Stimulated activated naive CD4-positive, alpha-beta T cell treated with Interleukin-2 at 50 U/mL for 16 hours (primary cell): ENCODE results near the gene RETREG1.
"Not testable (repeated sequence)": the region's sequence is repeated elsewhere in the genome, so short reads cannot be mapped to it uniquely, and the experiment has no call there.

Experiments
- DNase-seq: peaks from one replicate; lab custom pipeline; 2025; lab: John Stamatoyannopoulos, UW

The RETREG1 gene

GRCh38 chr5:16484081-16484480, 132.7 kb downstream of the RETREG1 start:
- no peak for DNase-seq

DNA sequence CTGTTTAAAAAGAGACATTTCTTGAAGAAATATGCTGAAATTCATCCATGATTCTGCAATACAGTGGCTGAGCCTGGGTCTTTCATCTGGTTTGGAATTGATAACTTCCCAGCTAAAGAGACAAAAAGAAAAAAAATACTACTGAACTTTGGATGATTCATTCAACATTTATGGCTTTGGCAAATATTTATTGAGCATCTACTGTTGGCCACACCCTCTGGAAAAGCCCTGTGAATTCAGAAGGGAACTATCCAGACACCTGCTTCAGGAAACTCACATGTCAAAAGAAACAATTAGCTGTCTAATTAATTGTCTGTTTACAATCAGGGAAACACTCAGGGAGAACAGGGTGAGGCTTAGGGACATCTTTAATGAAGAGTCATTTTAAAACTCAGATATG, 133.4 kb downstream of the RETREG1 start:
- no peak for DNase-seq

DNA sequence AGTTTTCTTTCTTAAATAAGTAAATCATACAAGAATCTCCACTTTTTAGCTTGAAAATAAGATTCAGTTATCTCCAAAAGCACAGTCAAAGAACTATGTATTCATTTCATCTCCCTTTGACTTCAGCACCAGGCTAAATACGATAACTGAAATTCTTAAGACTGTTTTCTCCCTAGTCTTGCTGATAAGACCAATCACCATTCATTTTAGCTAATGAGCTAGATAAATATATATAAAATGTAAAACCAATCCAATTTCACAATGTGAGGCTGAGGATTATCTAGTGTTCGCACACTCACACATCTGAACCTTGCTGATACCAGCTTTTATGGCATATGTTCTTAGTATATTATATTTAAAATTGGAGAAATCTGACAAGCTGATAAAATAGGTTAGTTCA, 133.9 kb downstream of the RETREG1 start:
- DNase-seq, result no peak

DNA sequence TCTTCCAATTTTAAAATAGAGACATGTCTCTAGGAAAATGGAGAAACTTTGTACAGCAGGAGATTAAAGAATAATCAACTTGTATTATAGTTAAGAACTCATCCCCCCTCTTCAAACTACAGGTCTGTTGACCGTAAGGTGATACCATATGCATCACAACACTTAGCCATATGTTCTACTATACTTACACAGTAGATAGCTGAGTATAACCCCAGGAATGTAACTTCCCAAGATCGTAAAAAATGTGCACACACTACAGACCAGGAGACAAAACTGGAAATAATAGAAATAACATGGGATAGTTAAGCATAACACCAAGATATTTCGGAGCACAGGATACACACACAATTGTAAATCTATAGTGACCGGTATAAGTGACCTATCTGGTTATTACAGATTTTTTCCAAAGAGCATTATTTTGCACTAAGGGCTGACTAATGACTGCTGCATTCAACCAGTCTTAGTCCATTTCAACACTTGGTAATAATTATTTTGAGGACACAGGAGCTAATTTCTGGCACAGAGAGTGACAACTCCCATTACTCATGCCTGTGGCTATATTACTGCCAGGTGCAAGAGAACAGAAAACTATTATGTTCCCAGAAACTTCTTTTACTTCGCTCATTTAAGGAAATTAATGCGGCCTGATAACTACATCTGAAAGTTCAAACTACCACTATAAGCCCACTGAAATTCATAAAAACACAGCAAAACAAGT, 135.8 kb downstream of the RETREG1 start:
- no peak for DNase-seq

DNA sequence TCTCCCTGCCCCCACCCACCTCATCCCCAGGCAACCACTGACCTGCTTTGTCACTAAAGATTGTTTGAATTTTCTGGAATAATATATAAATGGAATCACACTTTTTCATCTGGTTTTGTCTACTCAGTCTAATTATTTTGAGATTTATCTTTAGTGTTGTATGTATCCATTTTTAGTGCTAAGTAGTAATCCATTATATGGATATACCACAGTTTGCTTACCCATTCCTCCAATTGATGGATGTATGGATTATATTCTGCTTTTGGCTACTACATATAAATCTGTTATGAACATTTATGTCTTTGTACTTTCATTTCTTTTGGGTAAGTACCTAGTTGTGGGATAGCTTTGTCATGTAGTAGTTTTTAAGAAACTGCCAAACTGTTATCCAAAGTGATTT, 136.7 kb downstream of the RETREG1 start:
- no peak for DNase-seq

DNA sequence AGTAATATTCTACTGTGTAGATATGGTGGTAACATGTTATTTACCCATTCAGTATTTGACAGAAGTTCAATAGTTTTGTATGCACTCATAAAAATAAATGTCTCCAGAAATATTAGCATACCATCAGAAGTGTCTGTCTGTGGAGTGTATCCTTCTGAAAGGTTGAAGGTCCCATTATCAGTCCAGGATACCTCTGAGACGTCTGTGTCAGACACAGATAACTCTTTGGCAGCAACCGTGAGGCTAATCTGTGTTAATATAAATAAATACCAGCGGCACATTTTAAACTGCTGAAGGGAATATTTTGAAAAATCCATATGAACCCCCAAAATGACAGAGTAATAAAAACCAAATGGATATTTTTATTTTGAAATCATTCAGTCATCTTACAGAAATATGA, 139.3 kb downstream of the RETREG1 start:
- DNase-seq, result no peak

DNA sequence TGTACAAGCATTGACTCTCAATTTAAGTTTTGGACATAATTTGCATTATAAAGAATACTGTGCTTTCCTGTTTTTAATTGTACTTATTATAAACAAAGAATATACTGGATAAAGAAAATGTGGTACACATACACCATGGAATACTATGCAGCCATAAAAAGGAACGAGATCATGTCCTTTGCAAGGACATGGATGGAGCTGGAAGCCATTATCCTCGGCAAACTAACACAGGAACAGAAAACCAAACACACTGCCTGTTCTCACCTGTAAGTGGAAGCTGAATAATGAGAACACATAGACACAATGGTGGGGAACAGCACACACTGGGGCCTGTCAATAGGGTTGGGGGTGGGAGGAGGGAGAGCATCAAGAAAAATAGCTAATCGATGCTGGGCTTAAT, 140.4 kb downstream of the RETREG1 start:
- not testable (repeated sequence) for DNase-seq

GRCh38 chr5:16471387-16471786, 145.4 kb downstream of the RETREG1 start:
- no peak for DNase-seq

GRCh38 chr5:16467363-16468219, 149.2 kb downstream of the RETREG1 start:
- no peak for DNase-seq

GRCh38 chr5:16465544-16466432, 151.0 kb downstream of the RETREG1 start, which contains the start of gene ZNF622:
Gene ZNF622 (minus strand): TSS chr5:16465800. CDS start chr5:16465665, 135 bp downstream.
- DNase-seq, result peak; percentile 88

DNA sequence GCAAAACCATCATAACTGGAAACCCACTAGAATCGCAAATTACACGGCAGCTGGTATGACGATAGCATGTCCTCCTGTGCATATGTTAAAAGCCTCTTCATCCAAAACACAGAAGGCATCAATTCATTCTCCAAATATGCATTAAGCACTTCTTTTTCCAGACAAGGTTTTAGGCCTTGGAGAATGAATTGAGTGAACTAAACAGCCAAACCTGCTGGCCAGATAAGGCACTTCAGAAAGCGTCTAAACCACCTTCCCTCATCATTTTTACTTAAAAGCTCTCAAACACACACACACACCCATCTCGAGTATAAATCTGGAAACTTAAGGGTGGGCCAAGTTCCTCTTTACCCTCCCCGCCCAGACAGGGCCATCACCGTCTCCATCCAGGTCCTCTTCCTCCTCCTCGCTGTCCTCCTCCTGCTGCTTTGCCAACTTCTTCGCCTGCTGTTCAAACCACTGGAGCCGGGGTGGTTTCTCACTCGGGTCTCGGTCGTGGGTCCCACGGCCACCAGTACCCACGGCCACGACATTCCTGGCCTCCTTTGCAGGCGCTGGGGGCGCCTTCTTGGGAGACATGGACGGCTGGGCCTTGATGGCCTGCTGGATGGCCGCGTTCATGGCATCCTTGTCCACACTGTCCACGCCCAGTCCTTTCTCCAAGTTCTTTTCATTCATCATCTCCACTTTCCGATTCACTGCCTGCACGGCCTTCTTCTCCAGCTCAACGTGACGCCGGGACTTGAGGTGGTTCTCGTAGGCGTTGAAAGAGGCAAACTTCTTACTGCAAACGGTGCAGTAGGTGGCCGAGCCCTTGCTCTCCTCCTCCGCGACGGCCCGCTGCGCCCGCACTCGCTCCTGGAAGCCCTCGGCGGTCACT, 151.9 kb downstream of the RETREG1 start:
- no peak for DNase-seq

GRCh38 chr5:16464231-16464630, 152.6 kb downstream of the RETREG1 start:
- no peak for DNase-seq

GRCh38 chr5:16461782-16462181, 155.0 kb downstream of the RETREG1 start:
- DNase-seq, result no peak

- no peak for DNase-seq
Observed at GRCh38 chr5:16461026-16461425, 155.8 kb downstream of the RETREG1 start.

DNA sequence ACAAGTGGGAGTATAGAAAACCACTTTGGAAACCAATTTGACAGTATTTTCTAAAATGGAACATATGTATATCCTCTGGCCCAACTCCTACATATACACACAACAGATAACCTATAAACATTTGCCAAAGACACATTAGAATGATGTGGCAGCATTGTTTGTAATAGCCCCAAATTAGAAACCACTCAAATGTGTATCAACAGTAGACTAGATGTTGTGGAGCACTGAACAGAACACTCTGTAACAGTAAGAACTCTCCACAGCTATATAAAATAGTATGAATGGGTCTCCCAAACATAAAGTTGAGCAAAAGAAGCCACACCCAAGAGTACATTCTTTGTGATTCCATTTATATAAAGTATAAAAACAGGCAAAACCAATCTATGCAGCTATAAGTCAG, 157.3 kb downstream of the RETREG1 start:
- no peak for DNase-seq

GRCh38 chr5:16457853-16458252, 158.9 kb downstream of the RETREG1 start:
- DNase-seq, result no peak

GRCh38 chr5:16457451-16457850, 159.3 kb downstream of the RETREG1 start:
- DNase-seq, result no peak

- no peak for DNase-seq
Observed at GRCh38 chr5:16456103-16456832, 160.5 kb downstream of the RETREG1 start.

DNA sequence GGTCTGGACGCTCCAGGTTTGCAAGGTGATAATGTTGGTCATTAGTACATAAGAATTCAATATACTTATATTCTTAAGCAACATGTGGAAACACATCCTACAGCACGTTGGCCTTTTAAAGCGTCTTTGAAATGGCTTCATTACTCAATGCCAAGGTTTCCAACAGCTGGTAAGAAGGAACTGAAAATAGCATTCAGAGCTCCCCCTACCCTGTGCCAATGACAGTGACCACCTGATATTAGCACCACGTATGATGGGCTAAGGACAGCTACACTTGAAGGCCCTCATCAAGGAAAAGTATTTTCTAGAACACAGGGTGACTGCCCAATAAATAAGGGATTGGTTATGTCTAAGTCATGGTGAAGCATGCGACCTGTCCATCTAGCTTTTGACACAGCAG, 161.1 kb downstream of the RETREG1 start:
- no peak for DNase-seq

- no peak for DNase-seq
Observed at GRCh38 chr5:16454686-16455085, 162.1 kb downstream of the RETREG1 start.

DNA sequence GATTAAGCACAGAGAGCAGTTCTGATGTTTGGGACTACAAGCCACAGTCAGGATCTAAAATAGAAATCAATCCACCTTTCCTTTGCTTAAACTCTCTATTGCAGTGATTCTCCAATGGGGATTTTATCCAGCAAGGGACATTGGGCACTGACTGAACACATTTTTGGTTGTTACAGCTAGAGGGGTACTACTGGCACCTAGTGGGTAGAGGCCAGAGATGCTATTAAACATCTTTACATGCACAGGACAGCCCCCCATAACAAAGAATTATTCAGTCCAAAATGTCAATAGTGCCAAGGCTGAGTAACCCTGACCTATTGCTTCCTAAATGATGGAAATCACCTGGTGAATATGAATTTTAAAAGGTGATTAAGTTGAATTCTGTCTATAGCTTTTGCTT, 163.2 kb downstream of the RETREG1 start:
- no peak for DNase-seq
